ENCODE results near the gene ALX4. TPM values are rescaled to one million over a fixed set of nuclear protein-coding genes. Genes with fewer than 3 reads are reported as not detected.

Gene ALX4
- total RNA-seq, 2 experiments from 2014 or later, result not detected

DNA sequence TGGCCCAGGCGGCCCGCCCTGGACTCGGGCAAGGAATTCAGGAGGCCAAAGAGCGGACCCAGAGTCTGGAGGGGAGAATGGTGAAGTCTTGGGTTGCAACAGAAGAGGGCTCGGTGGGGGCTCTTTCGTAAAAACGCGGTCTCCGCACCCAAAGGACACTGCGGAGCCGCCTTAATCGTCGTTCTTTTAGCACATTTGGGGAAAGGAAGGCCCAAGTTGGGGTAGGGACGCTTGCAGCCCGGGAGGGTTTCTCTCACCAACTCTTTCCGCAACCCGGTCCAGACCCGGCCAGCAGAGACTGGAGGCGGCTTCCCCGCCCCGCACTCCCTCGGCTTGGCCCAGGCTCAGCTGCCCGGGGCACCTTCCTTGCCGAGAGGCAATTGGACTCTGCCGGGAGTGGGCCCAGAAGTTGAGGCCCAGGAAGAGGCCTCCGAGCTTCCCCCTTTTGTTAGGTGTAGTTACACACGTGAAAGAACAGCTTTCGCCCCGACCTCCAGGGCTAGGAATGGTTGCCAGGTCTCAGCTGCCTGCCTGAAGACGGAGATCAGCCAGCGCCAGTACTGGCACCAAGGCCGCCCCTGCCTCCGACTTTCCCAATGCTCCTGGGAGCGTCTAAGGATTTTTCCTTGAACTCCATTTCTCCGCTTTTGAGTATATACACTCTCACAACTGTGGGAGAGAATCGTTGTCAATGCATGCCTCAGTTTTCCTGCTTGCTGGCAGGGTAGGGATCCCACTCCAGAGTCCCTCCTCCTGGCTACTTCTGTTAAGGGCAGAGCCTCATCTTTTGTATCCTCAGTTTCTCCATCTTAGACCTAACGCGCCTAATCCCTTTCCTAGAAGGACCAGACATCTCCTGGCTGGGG lies 3.7 kb downstream of the ALX4 start:
- peaks cover 47% of the 10 kb centered on the region for H3K4me1 ChIP-seq (ENCODE audit: insufficient read depth, low read length)
- no peak for TF ChIP-seq CTCF (IDR thresholded peaks at IDR 0.05)
- ATAC-seq (ENCODE audit: poor library complexity) (no peak), DNase-seq (no peak)
- H3K27ac Mint-ChIP-seq, result no peak overlapping the region
- no peaks in the 10 kb centered on the region for H3K9me3 Mint-ChIP-seq
- no peaks in the 10 kb centered on the region for H3K36me3 ChIP-seq (ENCODE audit: insufficient read depth, low read length)
- peaks cover 0 to 52% of the 10 kb centered on the region in 2 experiments for H3K9me3 ChIP-seq (ENCODE audit: control insufficient read depth in 1 of 2, insufficient read depth in 1 of 2, low read length in 2 of 2)
- H3K27ac ChIP-seq (ENCODE audit: low read depth in 1 of 2, low read length in 2 of 2), result no peak overlapping the region
- H3K4me3 ChIP-seq (ENCODE audit: low read length), result peak overlapping the region; percentile 65
- no peaks in the 10 kb centered on the region for H3K36me3 Mint-ChIP-seq (ENCODE audit: low read depth)
- ChIA-PET POLR2A (no interaction called here), CTCF (no interaction called here)
- H3K27me3 Mint-ChIP-seq, result peaks cover 94% of the 10 kb centered on the region
- H3K4me1 Mint-ChIP-seq (ENCODE audit: low read depth), result peaks cover 24% of the 10 kb centered on the region
- H3K27me3 ChIP-seq (ENCODE audit: control insufficient read depth in 1 of 2, insufficient read depth in 2 of 2, low read length in 2 of 2), result peaks cover 81 to 94% of the 10 kb centered on the region in 2 experiments
- intact Hi-C loops (cut with DNase I, micrococcal nuclease), result no loop called here
- peak overlapping the region; percentile 84 for H3K4me3 Mint-ChIP-seq

GRCh38 chr11:44305470-44306051 lies 4.4 kb downstream of the ALX4 start:
- Histone ChIP-seq H3K4me3 (ENCODE audit: low read length) (peak overlapping the region; percentile 65), H3K27ac (ENCODE audit: low read depth in 1 of 2, low read length in 2 of 2) (no peak overlapping the region), H3K27me3 (ENCODE audit: control insufficient read depth in 1 of 2, insufficient read depth in 2 of 2, low read length in 2 of 2) (peaks cover 74 to 94% of the 10 kb centered on the region in 2 experiments), H3K36me3 (ENCODE audit: insufficient read depth, low read length) (no peaks in the 10 kb centered on the region), H3K4me1 (ENCODE audit: insufficient read depth, low read length) (peaks cover 44% of the 10 kb centered on the region), H3K9me3 (ENCODE audit: control insufficient read depth in 1 of 2, insufficient read depth in 1 of 2, low read length in 2 of 2) (peaks cover 0 to 45% of the 10 kb centered on the region in 2 experiments)
- peak overlapping the region; percentile 84 for H3K4me3 Mint-ChIP-seq
- TF ChIP-seq CTCF (IDR thresholded peaks at IDR 0.05), result no peak
- peaks cover 24% of the 10 kb centered on the region for H3K4me1 Mint-ChIP-seq (ENCODE audit: low read depth)
- peak in 4 of 14 experiments; percentile 36 to 48 (median 38) for DNase-seq
- no peak for ATAC-seq (ENCODE audit: poor library complexity)
- H3K9me3 Mint-ChIP-seq, result no peaks in the 10 kb centered on the region
- ChIA-PET CTCF (no interaction called here), POLR2A (no interaction called here)
- peaks cover 90% of the 10 kb centered on the region for H3K27me3 Mint-ChIP-seq
- intact Hi-C loops (cut with DNase I, micrococcal nuclease), result no loop called here
- H3K36me3 Mint-ChIP-seq (ENCODE audit: low read depth), result no peaks in the 10 kb centered on the region
- H3K27ac Mint-ChIP-seq, result no peak overlapping the region

DNA sequence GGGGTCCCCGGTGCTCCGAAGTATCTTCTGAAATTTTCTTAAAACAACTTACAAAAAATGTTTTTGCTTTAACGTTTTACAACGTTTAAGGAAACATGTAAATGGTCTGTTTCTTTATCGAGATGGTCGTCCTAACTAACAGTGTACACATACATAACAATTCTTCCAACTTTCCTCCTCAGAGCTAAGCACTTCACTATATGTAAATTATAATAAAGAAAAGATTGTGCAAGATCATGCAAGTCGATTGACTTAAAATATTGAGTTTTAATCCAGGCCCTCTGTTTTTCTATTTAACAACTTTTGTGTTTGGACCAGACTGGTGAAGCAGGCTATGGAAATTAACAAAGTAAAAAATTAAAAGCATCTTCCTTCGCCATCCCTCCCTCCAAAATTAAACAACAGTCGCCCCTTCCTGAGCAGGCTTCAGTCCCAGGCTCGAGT lies 4.9 kb downstream of the ALX4 start:
- H3K27ac Mint-ChIP-seq, result no peak overlapping the region
- Histone ChIP-seq H3K4me3 (ENCODE audit: low read length) (peak overlapping the region; percentile 65), H3K27me3 (ENCODE audit: control insufficient read depth in 1 of 2, insufficient read depth in 2 of 2, low read length in 2 of 2) (peaks cover 71 to 91% of the 10 kb centered on the region in 2 experiments), H3K36me3 (ENCODE audit: insufficient read depth, low read length) (no peaks in the 10 kb centered on the region), H3K4me1 (ENCODE audit: insufficient read depth, low read length) (peaks cover 39% of the 10 kb centered on the region), H3K9me3 (ENCODE audit: control insufficient read depth in 1 of 2, insufficient read depth in 1 of 2, low read length in 2 of 2) (peaks cover 0 to 42% of the 10 kb centered on the region in 2 experiments), H3K27ac (ENCODE audit: low read depth in 1 of 2, low read length in 2 of 2) (no peak overlapping the region)
- H3K36me3 Mint-ChIP-seq (ENCODE audit: low read depth), result no peaks in the 10 kb centered on the region
- H3K9me3 Mint-ChIP-seq, result no peaks in the 10 kb centered on the region
- peaks cover 24% of the 10 kb centered on the region for H3K4me1 Mint-ChIP-seq (ENCODE audit: low read depth)
- ChIA-PET CTCF (no interaction called here), POLR2A (no interaction called here)
- TF ChIP-seq CTCF (IDR thresholded peaks at IDR 0.05), result no peak
- H3K4me3 Mint-ChIP-seq, result peak overlapping the region; percentile 84
- no peak for ATAC-seq (ENCODE audit: poor library complexity)
- DNase-seq, result no peak
- intact Hi-C loops (cut with DNase I, micrococcal nuclease), result no loop called here
- peaks cover 90% of the 10 kb centered on the region for H3K27me3 Mint-ChIP-seq

Measured in CD4-positive, alpha-beta T cell (primary cell).